LNCaP clone FGC (cell line): ENCODE measurements around the gene COL4A5.

Experiments used
- DNase-seq: peaks from one replicate; pipeline ENCODE4 v3.0.0-alpha.2; 2011; ENCODE audit warnings: low read depth
- H3K4me3 ChIP-seq: 2 replicates; pipeline ENCODE4 v1.5.1; 2011; ENCODE audit warnings: mild to moderate bottlenecking, low read depth, low read length, control low read depth
- CTCF ChIP-seq: IDR thresholded peaks from 2 replicates; pipeline ENCODE4 v1.5.1; 2012; ENCODE audit warnings: mild to moderate bottlenecking; ENCODE audit not compliant: control insufficient read depth, insufficient read depth; ENCODE audit errors: extremely low read depth

The COL4A5 gene

GRCh38 chrX:108696690-108697089 is 257.1 kb downstream of the COL4A5 start:
- no peak overlapping the region for H3K4me3 ChIP-seq
- DNase-seq = no peak
- no peak for TF ChIP-seq CTCF

- no peak overlapping the region for H3K4me3 ChIP-seq
- no peak for DNase-seq
- TF ChIP-seq CTCF = peak; percentile 33; the same call in 1 of the 2 replicates
Observed at GRCh38 chrX:108699368-108699767, 259.7 kb downstream of the COL4A5 start.

- no peak for DNase-seq
- no peak for TF ChIP-seq CTCF
- H3K4me3 ChIP-seq = no peak overlapping the region
Observed at GRCh38 chrX:108701633-108702032, 262.0 kb downstream of the COL4A5 start.

GRCh38 chrX:108702530-108702929 is 262.9 kb downstream of the COL4A5 start:
- no peak overlapping the region for H3K4me3 ChIP-seq
- no peak for DNase-seq
- no peak for TF ChIP-seq CTCF

GRCh38 chrX:108704839-108705238 is 265.2 kb downstream of the COL4A5 start:
- TF ChIP-seq CTCF = no peak
- DNase-seq = peak; percentile 58
- H3K4me3 ChIP-seq = no peak overlapping the region

GRCh38 chrX:108712886-108713285 is 273.2 kb downstream of the COL4A5 start:
- no peak overlapping the region for H3K4me3 ChIP-seq
- no peak for TF ChIP-seq CTCF
- DNase-seq = no peak

GRCh38 chrX:108722561-108722960 is 282.9 kb downstream of the COL4A5 start:
- TF ChIP-seq CTCF = no peak
- DNase-seq = no peak
- H3K4me3 ChIP-seq = no peak overlapping the region
